GM21717 (cell line): ENCODE measurements around the gene ATF4.

ENCODE experiments used
- ATAC-seq: cut with Tn5 transposase; IDR thresholded peaks from one replicate; pipeline ENCODE4 v1.9.1; 2021; ENCODE audit warnings: mild to moderate bottlenecking, moderate library complexity; ENCODE audit not compliant: unreplicated experiment

ATF4 gene

GRCh38 chr22:39556970-39557841 is 36.8 kb downstream of the ATF4 start:
- no peak for ATAC-seq

- no peak for ATAC-seq
These were observed 37.9 kb downstream of the ATF4 start for GRCh38 chr22:39558254-39558727.

GRCh38 chr22:39558950-39559349 is 38.6 kb downstream of the ATF4 start:
- ATAC-seq, result no peak

- no peak for ATAC-seq
These were observed 39.2 kb downstream of the ATF4 start for GRCh38 chr22:39559456-39560105.

- no peak for ATAC-seq
These were observed 39.8 kb downstream of the ATF4 start for GRCh38 chr22:39560127-39560526.

- ATAC-seq, result no peak
These were observed 42.6 kb downstream of the ATF4 start for GRCh38 chr22:39562839-39563489.

GRCh38 chr22:39563571-39564428 is 43.4 kb downstream of the ATF4 start:
- ATAC-seq, result no peak

GRCh38 chr22:39565414-39565944 is 45.1 kb downstream of the ATF4 start:
- no peak for ATAC-seq

- no peak for ATAC-seq
These were observed 47.0 kb downstream of the ATF4 start for GRCh38 chr22:39567135-39567946.

GRCh38 chr22:39568278-39568981 is 48.1 kb downstream of the ATF4 start:
- no peak for ATAC-seq

- ATAC-seq, result no peak
These were observed 48.7 kb downstream of the ATF4 start for GRCh38 chr22:39569066-39569465.

- ATAC-seq, result no peak
These were observed 49.9 kb downstream of the ATF4 start for GRCh38 chr22:39570226-39570625.

- ATAC-seq, result no peak
These were observed 50.3 kb downstream of the ATF4 start, which contains the start of gene CACNA1I for GRCh38 chr22:39570665-39571064. Gene CACNA1I (plus strand): TSS chr22:39570753. CDS start chr22:39570753, 0 bp downstream.

- no peak for ATAC-seq
These were observed 51.2 kb downstream of the ATF4 start for GRCh38 chr22:39571538-39571937.
